ENCODE measurements around the gene FTCDNL1. TPM values are rescaled to one million over a fixed set of nuclear protein-coding genes. Genes with fewer than 3 reads are reported as not detected.

FTCDNL1 gene
- total RNA-seq, 1 experiment from 2014 or later, result 0.11 TPM

DNA sequence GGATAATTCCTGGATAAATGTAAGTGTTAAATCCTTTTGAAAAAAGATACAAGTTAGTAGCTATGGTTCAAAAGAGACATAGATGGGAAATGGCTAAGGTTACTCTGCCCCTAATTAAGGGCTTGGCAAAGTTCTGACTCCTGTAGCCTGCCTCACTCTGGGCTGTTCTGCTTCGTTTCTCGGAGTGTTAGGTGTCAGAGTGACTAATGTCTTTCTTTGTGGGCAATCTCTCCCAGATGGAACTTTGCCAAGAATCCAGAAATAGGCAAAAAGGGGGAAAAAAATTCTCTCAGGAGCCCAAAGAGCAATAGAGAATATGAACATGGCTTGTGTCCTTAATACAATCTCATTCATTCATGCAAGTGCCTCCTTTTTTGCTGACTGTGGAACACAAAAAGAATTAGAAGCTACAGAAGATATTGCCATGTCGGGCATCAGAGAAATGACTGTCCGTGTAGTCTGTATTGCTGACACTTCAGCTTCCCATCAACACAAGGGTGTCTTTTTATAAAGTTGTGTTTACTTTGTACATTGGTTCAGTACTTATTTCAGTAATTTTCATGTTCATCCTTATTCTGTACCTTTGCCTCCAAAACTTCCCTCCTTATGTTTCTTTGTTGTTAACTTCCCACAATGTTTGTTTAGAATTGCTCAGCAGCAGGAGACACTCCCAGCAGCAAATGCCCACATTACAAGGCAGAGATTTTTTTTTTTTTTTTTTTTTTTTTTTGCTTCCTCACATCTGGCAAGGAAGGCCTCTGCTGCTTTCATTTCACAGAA is 134.0 kb downstream of the FTCDNL1 start:
- peaks cover 8% of the 10 kb centered on the region for H3K27me3 ChIP-seq (ENCODE audit: low read length)
- peak; percentile 51 for ATAC-seq
- no peaks in the 10 kb centered on the region for H3K36me3 ChIP-seq (ENCODE audit: low read depth, low read length)
- no peaks in the 10 kb centered on the region for H3F3A ChIP-seq (ENCODE audit: low read length, unreplicated experiment)
- ChIA-PET CTCF (no interaction called here), POLR2A (ENCODE audit: unreplicated experiment) (no interaction called here)
- no peak overlapping the region for H3K4me3 ChIP-seq (ENCODE audit: low read length)
- no peaks in the 10 kb centered on the region for H3K9me2 ChIP-seq (replicated peaks; ENCODE audit: low read length)
- intact Hi-C loops (cut with micrococcal nuclease), result no loop called here
- BruUV-seq (replicated peaks), result no TSS peak
- H3K9ac ChIP-seq (ENCODE audit: low read length), result no peak overlapping the region
- TF ChIP-seq, protein P1, sequence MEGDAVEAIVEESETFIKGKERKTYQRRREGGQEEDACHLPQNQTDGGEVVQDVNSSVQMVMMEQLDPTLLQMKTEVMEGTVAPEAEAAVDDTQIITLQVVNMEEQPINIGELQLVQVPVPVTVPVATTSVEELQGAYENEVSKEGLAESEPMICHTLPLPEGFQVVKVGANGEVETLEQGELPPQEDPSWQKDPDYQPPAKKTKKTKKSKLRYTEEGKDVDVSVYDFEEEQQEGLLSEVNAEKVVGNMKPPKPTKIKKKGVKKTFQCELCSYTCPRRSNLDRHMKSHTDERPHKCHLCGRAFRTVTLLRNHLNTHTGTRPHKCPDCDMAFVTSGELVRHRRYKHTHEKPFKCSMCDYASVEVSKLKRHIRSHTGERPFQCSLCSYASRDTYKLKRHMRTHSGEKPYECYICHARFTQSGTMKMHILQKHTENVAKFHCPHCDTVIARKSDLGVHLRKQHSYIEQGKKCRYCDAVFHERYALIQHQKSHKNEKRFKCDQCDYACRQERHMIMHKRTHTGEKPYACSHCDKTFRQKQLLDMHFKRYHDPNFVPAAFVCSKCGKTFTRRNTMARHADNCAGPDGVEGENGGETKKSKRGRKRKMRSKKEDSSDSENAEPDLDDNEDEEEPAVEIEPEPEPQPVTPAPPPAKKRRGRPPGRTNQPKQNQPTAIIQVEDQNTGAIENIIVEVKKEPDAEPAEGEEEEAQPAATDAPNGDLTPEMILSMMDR (conservative IDR thresholded peaks at IDR 0.05; ENCODE audit: low read depth, low read length), result no peak
- no peak for TF ChIP-seq EZH2phosphoT487 (IDR thresholded peaks at IDR 0.05; ENCODE audit: borderline replicate concordance, low read length)
- TF ChIP-seq EZH2 (IDR thresholded peaks at IDR 0.05; ENCODE audit: low read length, unreplicated experiment), result no peak
- H3K4me2 ChIP-seq (ENCODE audit: low read length), result peak overlapping the region; percentile 20; the same call in 1 of the 2 replicates
- no peak overlapping the region for H2AFZ ChIP-seq (ENCODE audit: low read length)
- peaks cover 15% of the 10 kb centered on the region for H3K4me1 ChIP-seq (ENCODE audit: insufficient read depth, low read length)
- peak; percentile 51 for DNase-seq
- no peaks in the 10 kb centered on the region for H3K9me3 ChIP-seq (ENCODE audit: low read length)
- no peaks in the 10 kb centered on the region for H3K79me2 ChIP-seq (ENCODE audit: low read length)
- no peak overlapping the region for H3K27ac ChIP-seq (ENCODE audit: low read length)
- H4K20me1 ChIP-seq (ENCODE audit: low read length), result no peaks in the 10 kb centered on the region

DNA sequence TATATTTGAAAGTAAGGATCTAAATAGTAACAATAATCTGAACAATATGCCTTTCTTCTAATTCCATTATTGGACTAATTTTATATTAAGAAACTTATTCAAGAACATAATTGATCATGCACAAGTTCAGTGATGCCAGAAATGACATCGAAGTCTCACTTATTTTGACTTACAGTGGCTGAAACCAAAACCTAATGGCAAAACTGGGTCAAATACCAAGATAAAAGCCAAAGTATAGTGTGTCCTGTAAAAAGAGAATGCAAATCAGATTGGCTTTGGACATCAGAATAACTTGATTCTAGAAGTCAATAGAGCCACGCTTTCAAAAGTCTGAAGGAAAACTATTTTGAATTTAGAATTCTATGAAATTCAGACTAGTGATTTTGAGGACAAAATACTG is 137.2 kb downstream of the FTCDNL1 start:
- Histone ChIP-seq H3K79me2 (ENCODE audit: low read length) (no peaks in the 10 kb centered on the region), H3K9ac (ENCODE audit: low read length) (no peak overlapping the region), H3K4me1 (ENCODE audit: insufficient read depth, low read length) (peaks cover 15% of the 10 kb centered on the region), H3F3A (ENCODE audit: low read length, unreplicated experiment) (no peaks in the 10 kb centered on the region), H3K9me3 (ENCODE audit: low read length) (0 out of 2 replicates have a peak, but pooled peaks cover 6% of the 10 kb centered on the region), H4K20me1 (ENCODE audit: low read length) (no peaks in the 10 kb centered on the region), H3K36me3 (ENCODE audit: low read depth, low read length) (no peaks in the 10 kb centered on the region), H3K4me3 (ENCODE audit: low read length) (no peak overlapping the region), H3K27ac (ENCODE audit: low read length) (no peak overlapping the region), H3K27me3 (ENCODE audit: low read length) (no peaks in the 10 kb centered on the region; the same call in 1 of the 2 replicates), H2AFZ (ENCODE audit: low read length) (no peak overlapping the region), H3K9me2 (replicated peaks; ENCODE audit: low read length) (no peaks in the 10 kb centered on the region), H3K4me2 (ENCODE audit: low read length) (no peak overlapping the region)
- CTCF ChIA-PET, result no interaction called here
- DNase-seq (no peak), ATAC-seq (no peak)
- POLR2A ChIA-PET (ENCODE audit: unreplicated experiment), result no interaction called here
- TF ChIP-seq, protein P1 (conservative IDR thresholded peaks at IDR 0.05; ENCODE audit: low read depth, low read length), result no peak
- TF ChIP-seq EZH2 (IDR thresholded peaks at IDR 0.05; ENCODE audit: low read length, unreplicated experiment) (no peak), EZH2phosphoT487 (IDR thresholded peaks at IDR 0.05; ENCODE audit: borderline replicate concordance, low read length) (no peak)
- intact Hi-C loops (cut with micrococcal nuclease), result no loop called here
- no TSS peak for BruUV-seq (replicated peaks)

DNA sequence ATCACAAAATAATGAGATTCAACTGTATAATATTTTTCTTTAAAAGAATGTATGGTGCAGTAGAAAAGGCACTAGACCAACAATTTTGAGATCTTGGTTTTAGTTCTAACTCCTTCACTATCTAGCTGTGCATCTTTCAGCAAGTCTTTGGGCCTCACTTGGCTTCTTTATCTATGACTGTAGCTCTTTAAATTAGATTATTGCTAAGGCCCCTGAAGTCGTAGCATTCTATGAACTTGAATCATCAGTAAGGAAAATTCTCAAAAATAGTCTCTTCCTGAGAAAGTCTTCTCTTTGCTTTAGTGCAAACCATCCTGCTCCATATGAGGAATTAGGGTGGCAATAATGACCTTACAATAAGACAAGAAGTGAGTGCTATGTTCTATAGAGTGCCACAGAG is 140.4 kb downstream of the FTCDNL1 start:
- no peaks in the 10 kb centered on the region for H3F3A ChIP-seq (ENCODE audit: low read length, unreplicated experiment)
- no peak overlapping the region for H3K4me2 ChIP-seq (ENCODE audit: low read length)
- no peaks in the 10 kb centered on the region for H3K36me3 ChIP-seq (ENCODE audit: low read depth, low read length)
- H3K9me2 ChIP-seq (replicated peaks; ENCODE audit: low read length), result no peaks in the 10 kb centered on the region
- 0 out of 2 replicates have a peak, but pooled peaks cover 6% of the 10 kb centered on the region for H3K9me3 ChIP-seq (ENCODE audit: low read length)
- no TSS peak for BruUV-seq (replicated peaks)
- H4K20me1 ChIP-seq (ENCODE audit: low read length), result no peaks in the 10 kb centered on the region
- no peak overlapping the region for H3K27ac ChIP-seq (ENCODE audit: low read length)
- H3K4me3 ChIP-seq (ENCODE audit: low read length), result no peak overlapping the region
- ChIA-PET POLR2A (ENCODE audit: unreplicated experiment) (no interaction called here), CTCF (no interaction called here)
- no peak overlapping the region for H2AFZ ChIP-seq (ENCODE audit: low read length)
- H3K4me1 ChIP-seq (ENCODE audit: insufficient read depth, low read length), result no peaks in the 10 kb centered on the region
- no peaks in the 10 kb centered on the region; the same call in 1 of the 2 replicates for H3K27me3 ChIP-seq (ENCODE audit: low read length)
- no peak overlapping the region for H3K9ac ChIP-seq (ENCODE audit: low read length)
- TF ChIP-seq EZH2phosphoT487 (IDR thresholded peaks at IDR 0.05; ENCODE audit: borderline replicate concordance, low read length) (no peak), EZH2 (IDR thresholded peaks at IDR 0.05; ENCODE audit: low read length, unreplicated experiment) (no peak)
- TF ChIP-seq, protein P1 (conservative IDR thresholded peaks at IDR 0.05; ENCODE audit: low read depth, low read length), result no peak
- intact Hi-C loops (cut with micrococcal nuclease), result no loop called here
- ATAC-seq (no peak), DNase-seq (no peak)
- no peaks in the 10 kb centered on the region for H3K79me2 ChIP-seq (ENCODE audit: low read length)

Data from PC-3 (cell line).